Spleen (tissue), 11 donors: ENCODE measurements around the gene MAL. TPM values are rescaled to one million over a fixed set of nuclear protein-coding genes. Genes with fewer than 3 reads are reported as not detected.

Experiments used
- DNase-seq: peaks from one replicate; pipeline ENCODE4 v3.0.0-alpha.2; 2020
- H3K27ac ChIP-seq, 8 donors: fragments of 200-600 bp; sonication (generic) in 7 of 8; 1 replicate in 4 of 8; 2 replicates in 4 of 8; pipeline versions ENCODE4 v1.5.0 to v1.8.0; 2016 to 2021; ENCODE audit warnings: inconsistent platforms in 4 of 8, mild to moderate bottlenecking in 4 of 8, moderate library complexity in 1 of 8
- H3K27me3 ChIP-seq, 7 donors: fragments of 200-600 bp; sonication (generic) in 6 of 7; replicated peaks in 1 of 7; 1 replicate in 4 of 7; 2 replicates in 3 of 7; pipeline versions ENCODE4 v1.5.0 to v1.8.0; 2016 to 2021; ENCODE audit warnings: inconsistent platforms in 3 of 7, mild to moderate bottlenecking in 1 of 7
- H3K36me3 ChIP-seq, 6 donors: fragments of 200-600 bp; sonication (generic) in 5 of 6; 1 replicate in 4 of 6; 2 replicates in 2 of 6; pipeline versions ENCODE4 v1.5.0 to v1.8.0; 2016 to 2021; ENCODE audit warnings: inconsistent platforms in 2 of 6
- H3K4me1 ChIP-seq, 6 donors: fragments of 200-600 bp; sonication (generic) in 5 of 6; 1 replicate in 3 of 6; 2 replicates in 3 of 6; pipeline versions ENCODE4 v1.5.0 to v1.8.0; 2016 to 2021; ENCODE audit warnings: inconsistent platforms in 3 of 6
- H3K4me3 ChIP-seq, 8 donors: fragments of 200-600 bp; sonication (generic) in 7 of 8; 1 replicate in 4 of 8; 2 replicates in 4 of 8; pipeline versions ENCODE4 v1.5.0 to v1.8.0; 2016 to 2021; ENCODE audit warnings: inconsistent platforms in 4 of 8, mild to moderate bottlenecking in 4 of 8, moderate library complexity in 2 of 8
- H3K9me3 ChIP-seq, 8 donors: fragments of 200-600 bp; sonication (generic) in 7 of 8; 1 replicate in 4 of 8; 2 replicates in 4 of 8; pipeline versions ENCODE4 v1.5.0 to v1.8.0; 2016 to 2021; ENCODE audit warnings: inconsistent platforms in 4 of 8
- CTCF ChIP-seq, 11 experiments: fragments of 200-600 bp in 7 of 11; fragments of 450-650 bp in 4 of 11; sonication (generic) in 4 of 11; IDR thresholded peaks in 8 of 11; conservative IDR thresholded peaks in 3 of 11; 1 replicate in 7 of 11; 2 replicates in 4 of 11; pipeline versions ENCODE4 v1.4.0 to v1.8.0; 2016 to 2021; ENCODE audit warnings: antibody characterized with exemption in 11 of 11, inconsistent platforms in 4 of 11, mild to moderate bottlenecking in 1 of 11
- POLR2A ChIP-seq, 3 donors: fragments of 450-650 bp; IDR thresholded peaks; one replicate each; pipeline ENCODE4 v1.5.1; 2017; ENCODE audit warnings: antibody characterized with exemption in 3 of 3, mild to moderate bottlenecking in 1 of 3
- POLR2AphosphoS5 ChIP-seq, 3 donors: sonication (generic); formaldehyde crosslinking; IDR thresholded peaks; one replicate each; pipeline ENCODE4 v1.5.1; 2017; ENCODE audit warnings: antibody characterized with exemption in 3 of 3
- WGBS, 5 donors: extraction: QIAGEN DNeasy Blood & Tissue Kit in 3 of 5; methylation state at CpG; one replicate each; pipeline versions ENCODE4 v1.1.5 to v1.1.7; 2013 to 2018; 5-methylcytosine and 5-hydroxymethylcytosine counted together
- intact Hi-C: fragments of 100-400 bp; cut with DNase I; formaldehyde crosslinking; loops from one replicate; pipeline ENCODE4 v1.15.0; 2023; ENCODE audit warnings: low total_unique reads
- polyA plus RNA-seq, 3 donors: library from polyadenylated mRNA; stranded (reverse); fragments of 200-250 nt; gene quantifications; one replicate each; pipeline ENCODE4 v1.2.1, GENCODE V29; 2013
- total RNA-seq, 7 donors: library from RNA; depleted of rRNA in 3 of 7; stranded (reverse); fragments of >200 nt in 3 of 7; fragmentation: NEBNext Ultra II Directional in 4 of 7; extraction: Animal tissue kit (Norgen Biotek cat#: 25700) in 4 of 7; gene quantifications; one replicate each; pipeline versions ENCODE4 v1.1.0 to v1.2.1, GENCODE V29; 2016 to 2021
- donor health status: healthy with polysubstance abuse.
- donor health status: DM: no; HTN: no; CAD: no; lungs with moderate emphysema.
- donor health status: DM: no; HTN: no; CAD: no.
- donor health status: Bipolar disorder and iron deficiency.
- donor health status: healthy.
- donor health status: DM: no; HTN: no; CAD: no.
- donor health status: DM: yes; HTN: yes; CAD: no.

Gene MAL
- total and polyA plus RNA-seq, 10 donors, result 4.7 to 18.8 (median 8.7) TPM

- peaks cover 0 to 33% (median 10%) of the 10 kb centered on the region in 7 donors for H3K27me3 ChIP-seq
- H3K27ac ChIP-seq, result no peak overlapping the region
- H3K4me3 ChIP-seq, result no peak overlapping the region
- WGBS, 5 donors, result 64 to 81% (median 77%) methylated on average over 4 of the region's 4 CpGs
- no peak for TF ChIP-seq POLR2AphosphoS5 (IDR thresholded peaks at IDR 0.05)
- no peak for TF ChIP-seq POLR2A (IDR thresholded peaks at IDR 0.05)
- no peak for TF ChIP-seq CTCF (IDR thresholded peaks at IDR 0.05 in 8 of 11, conservative IDR thresholded peaks at IDR 0.05 in 3 of 11)
- H3K9me3 ChIP-seq, result no peaks in the 10 kb centered on the region
- peaks cover 0 to 24% (median 8%) of the 10 kb centered on the region in 6 donors for H3K4me1 ChIP-seq
- DNase-seq, result no peak
- no peaks in the 10 kb centered on the region for H3K36me3 ChIP-seq
- intact Hi-C loops, result no loop called here
Measured at GRCh38 chr2:95019572-95019971, 5.9 kb upstream of the MAL start.

GRCh38 chr2:95020275-95021022, 5.1 kb upstream of the MAL start:
- H3K9me3 ChIP-seq, result no peaks in the 10 kb centered on the region
- no peaks in the 10 kb centered on the region for H3K36me3 ChIP-seq
- no peak overlapping the region for H3K4me3 ChIP-seq
- WGBS, 5 donors, result 85 to 94% (median 89%) methylated on average over 9 of the region's 9 CpGs
- intact Hi-C loops, result no loop called here
- no peak overlapping the region for H3K27ac ChIP-seq
- H3K27me3 ChIP-seq, result peaks cover 0 to 41% (median 17%) of the 10 kb centered on the region in 7 donors
- DNase-seq, result no peak
- no peak for TF ChIP-seq POLR2A (IDR thresholded peaks at IDR 0.05)
- no peak for TF ChIP-seq CTCF (IDR thresholded peaks at IDR 0.05 in 8 of 11, conservative IDR thresholded peaks at IDR 0.05 in 3 of 11)
- no peak for TF ChIP-seq POLR2AphosphoS5 (IDR thresholded peaks at IDR 0.05)
- H3K4me1 ChIP-seq, result peaks cover 0 to 33% (median 17%) of the 10 kb centered on the region in 6 donors

- Histone ChIP-seq H3K4me3 (no peak overlapping the region), H3K27me3 (peaks cover 0 to 47% (median 23%) of the 10 kb centered on the region in 7 donors), H3K9me3 (no peaks in the 10 kb centered on the region), H3K27ac (no peak overlapping the region), H3K36me3 (no peaks in the 10 kb centered on the region), H3K4me1 (peaks cover 3 to 39% (median 23%) of the 10 kb centered on the region in 6 donors)
- TF ChIP-seq POLR2AphosphoS5 (IDR thresholded peaks at IDR 0.05) (no peak), CTCF (IDR thresholded peaks at IDR 0.05 in 8 of 11, conservative IDR thresholded peaks at IDR 0.05 in 3 of 11) (no peak), POLR2A (IDR thresholded peaks at IDR 0.05) (no peak)
- intact Hi-C loops, result no loop called here
- no peak for DNase-seq
- 75 to 86% (median 83%) methylated on average over 5 of the region's 5 CpGs for WGBS, 5 donors
Measured at GRCh38 chr2:95021023-95021416, 4.5 kb upstream of the MAL start.

- intact Hi-C loops, result no loop called here
- H3K27me3 ChIP-seq, result peaks cover 0 to 55% (median 31%) of the 10 kb centered on the region in 7 donors
- no peaks in the 10 kb centered on the region for H3K36me3 ChIP-seq
- peaks cover 3 to 47% (median 30%) of the 10 kb centered on the region in 6 donors for H3K4me1 ChIP-seq
- H3K27ac ChIP-seq, result no peak overlapping the region
- DNase-seq, result no peak
- no peaks in the 10 kb centered on the region for H3K9me3 ChIP-seq
- no peak for TF ChIP-seq POLR2A (IDR thresholded peaks at IDR 0.05)
- no peak for TF ChIP-seq CTCF (IDR thresholded peaks at IDR 0.05 in 8 of 11, conservative IDR thresholded peaks at IDR 0.05 in 3 of 11)
- TF ChIP-seq POLR2AphosphoS5 (IDR thresholded peaks at IDR 0.05), result no peak
- no peak overlapping the region for H3K4me3 ChIP-seq
- 72 to 80% (median 74%) methylated on average over 4 of the region's 4 CpGs for WGBS, 5 donors
Measured at GRCh38 chr2:95021847-95022246, 3.7 kb upstream of the MAL start.
